Measurements from ENCODE around the gene KATNB1.

DNA sequence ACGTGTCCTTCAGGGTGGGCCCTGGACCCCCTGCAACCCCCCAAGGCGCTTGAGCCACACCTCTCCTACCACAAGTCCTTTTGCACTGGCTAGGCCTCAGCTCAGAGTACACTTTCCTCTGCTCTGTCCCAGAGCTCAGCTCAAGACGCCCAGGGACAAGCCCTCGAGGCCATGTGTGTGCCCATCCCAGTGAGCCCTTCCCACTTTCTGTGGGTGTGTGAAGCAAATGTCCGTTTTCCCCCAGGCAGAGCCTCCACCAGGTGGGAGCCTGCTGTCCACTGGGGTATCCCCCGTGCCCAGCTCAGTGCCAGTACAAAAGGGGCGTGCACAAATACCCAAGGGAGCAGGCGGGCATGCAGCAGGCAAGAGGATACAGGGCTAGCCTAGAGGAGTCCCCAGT lies 48.3 kb downstream of the KATNB1 start:
- TF ChIP-seq CTCF (IDR thresholded peaks at IDR 0.05; ENCODE audit: poor library complexity, severe bottlenecking) = no peak
- no peak for TF ChIP-seq SMC3 (conservative IDR thresholded peaks at IDR 0.05; ENCODE audit: poor library complexity)
- no peak for TF ChIP-seq POLR2AphosphoS5 (IDR thresholded peaks at IDR 0.05)
- no peak for TF ChIP-seq EP300 (conservative IDR thresholded peaks at IDR 0.05; ENCODE audit: poor library complexity, severe bottlenecking)
- TF ChIP-seq MXI1 (conservative IDR thresholded peaks at IDR 0.05; ENCODE audit: poor library complexity, severe bottlenecking) = no peak
- TF ChIP-seq EZH2 (IDR thresholded peaks at IDR 0.05; ENCODE audit: borderline replicate concordance, insufficient read depth, low read length, poor library complexity, severe bottlenecking) = no peak

Data from neural cell (in vitro differentiated cells).